HG03196 (cell line): ENCODE data around the gene CYP27B1.

Source experiments
- ATAC-seq: cut with Tn5 transposase; IDR thresholded peaks from one replicate; pipeline ENCODE4 v1.9.1; 2021; ENCODE audit not compliant: unreplicated experiment

The CYP27B1 gene, protein sequence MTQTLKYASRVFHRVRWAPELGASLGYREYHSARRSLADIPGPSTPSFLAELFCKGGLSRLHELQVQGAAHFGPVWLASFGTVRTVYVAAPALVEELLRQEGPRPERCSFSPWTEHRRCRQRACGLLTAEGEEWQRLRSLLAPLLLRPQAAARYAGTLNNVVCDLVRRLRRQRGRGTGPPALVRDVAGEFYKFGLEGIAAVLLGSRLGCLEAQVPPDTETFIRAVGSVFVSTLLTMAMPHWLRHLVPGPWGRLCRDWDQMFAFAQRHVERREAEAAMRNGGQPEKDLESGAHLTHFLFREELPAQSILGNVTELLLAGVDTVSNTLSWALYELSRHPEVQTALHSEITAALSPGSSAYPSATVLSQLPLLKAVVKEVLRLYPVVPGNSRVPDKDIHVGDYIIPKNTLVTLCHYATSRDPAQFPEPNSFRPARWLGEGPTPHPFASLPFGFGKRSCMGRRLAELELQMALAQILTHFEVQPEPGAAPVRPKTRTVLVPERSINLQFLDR

DNA sequence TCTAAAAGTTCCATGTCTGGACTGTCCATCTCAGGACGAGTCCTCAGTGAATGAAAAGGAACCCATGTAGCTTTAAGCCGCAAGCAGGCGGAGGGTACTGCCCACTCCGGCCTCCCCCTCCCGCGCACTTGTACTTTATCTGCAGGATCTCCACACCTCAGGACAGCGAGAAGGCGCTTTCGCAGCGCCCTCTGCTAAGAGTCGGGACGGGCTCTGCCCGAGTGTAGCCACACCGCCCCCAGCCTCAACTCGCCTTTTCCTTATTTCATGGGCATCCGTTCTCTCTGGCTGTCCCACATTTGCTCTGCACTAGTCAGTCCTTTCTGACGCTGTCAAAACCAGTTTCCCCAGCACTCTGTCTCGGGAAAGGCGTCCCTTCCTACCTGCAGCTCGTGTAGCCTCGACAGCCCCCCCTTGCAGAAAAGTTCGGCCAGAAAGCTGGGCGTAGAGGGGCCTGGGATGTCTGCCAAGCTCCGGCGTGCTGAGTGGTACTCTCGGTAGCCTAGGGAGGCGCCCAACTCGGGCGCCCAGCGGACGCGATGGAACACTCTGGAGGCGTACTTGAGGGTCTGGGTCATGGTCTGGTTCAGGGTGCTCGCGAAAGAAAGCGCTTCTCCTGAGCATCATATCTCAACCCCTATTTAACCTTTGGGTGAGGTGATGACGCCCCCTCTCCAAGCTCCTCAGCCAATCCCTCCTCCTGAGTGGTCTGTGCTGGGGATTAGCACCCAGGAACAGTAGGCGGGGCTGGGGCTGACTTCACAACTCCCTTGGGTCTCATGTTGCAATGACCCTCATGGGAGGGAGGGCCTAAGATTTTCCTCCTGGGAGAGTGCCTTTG lies at the start of gene CYP27B1:
Gene CYP27B1, minus strand, starts transcription at position 615 of the 841 bp plus-strand sequence. Its CDS starts 37 bp downstream, at position 578.
- ATAC-seq, result no peak

DNA sequence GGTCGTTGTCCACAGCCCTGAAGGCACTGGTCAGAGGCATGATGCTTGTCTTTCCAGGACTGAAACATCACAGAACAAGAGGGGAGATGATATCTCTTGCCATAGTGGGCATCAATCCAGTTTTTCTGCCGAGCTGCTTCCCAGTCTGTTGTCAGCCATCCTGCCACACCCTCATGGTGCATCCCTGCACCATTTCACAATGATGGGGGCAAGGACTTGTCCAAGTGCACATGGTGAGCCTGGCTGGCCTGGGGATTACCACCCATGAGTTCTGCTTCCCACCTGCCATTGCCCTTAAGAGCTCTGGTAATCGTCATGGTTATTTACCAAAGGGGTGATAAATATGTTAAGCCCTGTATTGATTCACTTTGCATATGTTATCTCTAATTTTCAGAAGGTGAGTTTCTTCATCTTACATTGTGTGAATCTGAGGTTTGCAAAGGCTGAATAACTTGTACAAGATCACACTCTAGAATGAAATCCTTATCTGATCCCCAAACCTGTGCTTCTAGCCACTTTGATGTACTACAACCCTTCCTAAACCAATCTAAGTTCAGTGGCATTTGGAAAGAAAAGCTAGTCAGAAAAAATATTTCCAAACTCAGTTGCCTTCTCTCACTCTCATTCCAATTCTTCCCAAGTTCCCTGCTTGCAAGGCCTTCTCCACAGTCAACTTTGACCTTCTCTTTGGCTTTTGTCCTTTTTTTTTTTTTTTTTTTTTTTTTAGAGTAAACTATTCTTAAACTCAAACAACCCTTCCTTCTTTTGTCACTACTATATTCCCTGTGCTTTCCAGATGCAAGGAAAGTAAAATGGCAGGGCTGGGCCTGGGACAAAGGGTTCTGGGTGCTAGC lies 49.4 kb upstream of the CYP27B1 start:
- no peak for ATAC-seq

DNA sequence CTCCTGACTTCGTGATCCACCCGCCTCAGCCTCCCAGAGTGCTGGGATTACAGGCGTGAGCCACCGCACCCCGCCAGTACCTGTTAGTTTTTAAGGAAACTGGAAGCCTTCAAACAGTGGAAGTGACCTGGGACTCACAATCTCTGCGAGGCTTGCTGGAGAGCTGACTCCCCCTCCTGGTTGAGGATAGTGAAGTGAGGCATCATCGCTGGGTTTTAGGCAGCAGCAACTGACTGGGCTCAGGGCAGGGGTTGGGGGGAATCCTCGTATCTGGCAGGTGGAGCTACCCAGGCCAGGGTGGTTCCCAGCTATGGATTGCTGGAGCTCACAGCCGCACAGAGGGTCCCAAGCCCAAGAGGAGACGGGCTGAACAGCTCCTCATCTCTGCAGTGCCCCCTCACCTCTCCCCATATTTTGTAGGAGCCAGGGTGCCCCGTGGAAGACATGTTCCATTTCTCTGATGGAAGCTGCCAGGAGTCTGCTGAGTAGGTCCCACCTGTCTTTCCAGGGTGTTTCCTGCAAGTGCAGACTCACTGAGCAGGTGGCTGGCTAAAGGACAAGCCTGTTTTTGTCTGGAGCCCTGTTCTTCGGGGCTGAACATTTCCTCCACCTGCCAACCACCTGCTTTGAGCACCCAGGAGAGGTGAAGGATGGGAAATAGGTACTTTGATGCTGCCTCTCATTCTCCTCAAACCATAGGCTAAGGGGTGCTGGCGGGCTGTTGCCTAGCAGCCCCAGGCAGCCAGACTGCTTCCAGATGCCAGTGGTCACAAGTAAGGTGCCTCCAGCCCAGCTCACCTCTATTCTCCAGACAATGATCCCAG lies 48.5 kb upstream of the CYP27B1 start:
- ATAC-seq, result no peak

DNA sequence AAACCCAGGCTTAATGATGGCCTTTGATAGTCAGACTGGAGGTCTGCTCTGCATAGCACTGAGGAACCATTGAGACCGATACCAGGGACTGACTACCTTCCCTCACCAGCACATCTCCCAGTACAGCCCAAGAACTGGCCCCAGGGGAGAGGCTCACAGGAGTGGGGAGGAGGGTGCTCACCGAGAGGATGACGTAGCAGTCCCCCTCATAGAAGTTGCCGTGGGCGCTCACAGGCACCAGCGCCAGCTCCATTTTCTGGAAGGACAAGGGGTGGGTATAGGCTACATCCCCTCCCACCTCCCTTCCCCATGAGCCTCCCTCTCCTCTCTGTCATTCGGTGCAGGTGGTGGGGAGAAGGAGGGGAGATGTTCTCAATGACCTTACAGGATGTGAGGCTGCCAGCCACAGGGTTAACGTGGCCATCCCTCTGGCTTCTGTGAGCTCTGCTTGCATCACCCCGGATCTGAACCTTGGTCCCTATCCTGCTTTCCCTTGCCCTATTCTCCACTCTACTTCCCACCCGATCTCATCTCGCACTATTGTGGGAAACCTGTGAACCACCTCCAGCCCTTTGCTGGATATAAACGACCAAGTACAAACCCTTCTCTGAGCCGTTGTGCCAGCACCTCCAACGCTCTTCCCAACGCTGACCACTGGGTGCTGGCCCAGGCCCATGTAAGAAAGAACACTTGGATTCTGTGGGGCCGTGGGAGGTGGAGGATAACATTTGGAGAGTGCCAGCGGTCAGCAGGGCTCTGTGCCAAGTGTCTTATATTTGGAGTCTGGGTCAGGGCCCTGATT lies 47.3 kb upstream of the CYP27B1 start:
- no peak for ATAC-seq

DNA sequence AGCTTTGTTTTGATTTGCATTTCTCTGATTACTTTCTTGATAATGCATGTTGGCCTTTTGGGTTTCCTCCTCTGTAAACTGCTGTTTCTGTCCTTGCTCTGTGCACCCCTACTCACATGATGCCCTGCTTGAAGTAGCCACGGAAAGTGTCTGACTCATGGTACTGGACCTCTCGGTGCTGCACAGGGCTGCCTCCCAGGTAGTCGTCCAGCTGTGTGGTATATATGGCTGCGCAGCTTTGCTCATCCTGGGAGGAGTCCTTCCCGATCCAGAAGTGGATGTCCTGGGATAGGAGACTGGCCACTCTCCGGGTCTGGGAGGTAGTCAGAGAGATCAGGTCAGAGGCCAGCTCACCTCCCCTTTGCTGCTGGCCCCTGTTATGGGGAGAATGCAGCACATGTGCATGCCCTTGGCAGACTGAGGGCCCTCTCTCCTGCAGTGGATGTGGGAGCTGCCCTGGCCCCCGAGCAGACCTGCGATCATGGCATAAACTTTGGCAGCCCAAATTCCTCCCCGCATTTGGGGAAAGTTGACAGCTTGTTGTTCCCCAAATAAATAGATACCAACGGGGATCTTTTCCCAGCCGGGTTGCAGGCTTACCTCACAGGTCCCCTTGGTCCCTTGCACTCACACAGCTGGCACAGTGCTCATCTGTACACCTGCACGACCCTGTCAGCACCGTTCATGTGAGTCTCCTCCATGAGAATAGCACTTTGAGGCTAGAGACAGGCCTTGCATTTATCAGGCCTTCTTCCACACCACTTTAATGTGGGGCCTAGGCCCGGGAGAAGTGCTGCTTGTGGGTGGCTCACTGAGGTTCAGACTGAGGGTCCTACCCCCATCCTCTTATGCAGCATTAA lies 46.5 kb upstream of the CYP27B1 start:
- no peak for ATAC-seq

DNA sequence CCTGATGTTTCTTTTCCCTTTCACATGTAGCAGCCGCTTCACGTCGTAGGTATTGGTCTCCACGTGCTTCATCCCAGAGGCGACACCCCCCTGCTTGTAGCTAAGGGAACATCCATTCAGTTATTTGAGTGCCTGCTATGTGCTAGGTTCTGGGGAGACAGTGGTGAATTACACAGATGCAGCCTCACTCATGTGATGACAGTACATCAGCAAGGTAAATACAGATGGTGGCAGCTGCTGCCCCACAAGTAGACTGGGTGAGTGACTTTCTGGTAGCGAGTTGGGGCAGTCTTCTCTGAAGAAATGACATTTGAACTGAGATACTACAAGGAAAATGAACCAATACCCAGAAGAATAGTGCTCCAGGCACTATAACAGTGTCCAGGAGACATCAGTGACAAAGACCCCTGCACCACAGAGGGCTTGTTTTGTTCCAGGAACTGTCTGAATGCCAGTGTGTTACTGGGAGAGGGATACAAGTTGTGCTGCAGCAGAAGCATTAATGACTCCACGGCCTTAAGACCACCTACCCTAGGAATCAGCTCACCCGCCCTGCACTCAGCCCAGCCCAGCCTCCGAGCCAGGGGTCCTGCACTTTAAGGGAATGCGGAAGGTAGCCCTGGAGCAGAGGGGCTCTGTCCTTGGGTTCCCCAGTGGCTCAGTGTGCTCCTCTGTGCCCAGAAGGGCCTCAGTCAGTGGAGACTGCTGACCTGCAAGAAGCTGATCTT lies 44.3 kb upstream of the CYP27B1 start:
- no peak for ATAC-seq

DNA sequence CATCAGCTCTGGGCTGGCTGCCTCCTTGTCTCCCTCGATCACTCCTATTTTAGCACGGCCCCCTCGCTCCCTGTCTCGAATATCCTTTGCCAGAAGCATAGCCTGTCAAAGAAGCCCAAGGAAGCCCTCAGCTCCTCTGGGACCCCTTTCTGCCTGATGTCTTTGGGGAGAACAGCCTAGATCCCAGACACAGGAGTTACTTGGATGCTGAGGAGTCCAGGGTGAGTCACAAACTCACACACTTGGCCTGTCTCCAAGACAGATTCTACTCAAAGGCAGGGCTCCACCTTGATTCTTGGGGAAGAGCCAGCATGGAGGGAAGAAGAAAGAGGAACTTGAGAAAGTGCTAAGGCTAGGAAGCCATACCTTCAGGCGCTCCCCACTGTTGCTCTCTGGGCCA lies 43.6 kb upstream of the CYP27B1 start:
- ATAC-seq, result no peak

DNA sequence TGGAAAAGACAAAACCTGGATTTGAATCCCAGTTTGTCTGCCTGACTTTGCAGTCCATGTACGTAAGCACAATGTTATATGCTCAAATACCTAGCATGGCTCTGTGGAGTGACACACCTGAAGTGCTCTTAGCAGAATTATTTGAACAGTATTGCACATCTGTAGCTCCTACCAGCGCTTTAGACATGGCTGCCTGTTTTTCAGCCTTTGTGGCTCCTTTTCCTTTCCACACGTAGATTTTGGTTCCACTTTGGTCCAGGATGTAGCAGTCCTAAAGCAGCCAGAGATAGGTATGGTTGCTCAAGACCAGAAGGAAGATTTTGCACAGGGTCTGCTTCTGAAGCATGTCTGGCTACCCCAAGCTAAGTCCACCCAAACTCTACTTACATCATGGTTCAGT lies 42.5 kb upstream of the CYP27B1 start:
- no peak for ATAC-seq

DNA sequence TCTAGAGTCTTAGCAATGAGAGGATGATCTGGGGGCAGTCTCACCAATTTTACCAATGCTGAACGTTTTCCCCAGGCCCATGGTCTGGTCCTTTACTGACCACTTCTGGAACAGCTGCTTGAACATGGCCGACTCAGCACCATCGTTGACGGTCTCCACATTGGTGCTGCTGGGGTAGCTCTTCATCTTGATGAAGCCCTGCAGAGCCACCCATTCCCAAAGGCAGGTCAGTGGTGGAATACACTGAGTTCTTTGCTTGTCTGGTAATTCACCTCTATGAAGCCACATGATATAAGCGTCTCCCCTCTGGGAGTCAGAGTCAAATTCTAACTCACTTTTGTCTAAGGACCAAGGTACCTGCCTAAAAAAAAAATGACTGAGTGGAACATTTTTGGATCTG lies 41.5 kb upstream of the CYP27B1 start:
- no peak for ATAC-seq

DNA sequence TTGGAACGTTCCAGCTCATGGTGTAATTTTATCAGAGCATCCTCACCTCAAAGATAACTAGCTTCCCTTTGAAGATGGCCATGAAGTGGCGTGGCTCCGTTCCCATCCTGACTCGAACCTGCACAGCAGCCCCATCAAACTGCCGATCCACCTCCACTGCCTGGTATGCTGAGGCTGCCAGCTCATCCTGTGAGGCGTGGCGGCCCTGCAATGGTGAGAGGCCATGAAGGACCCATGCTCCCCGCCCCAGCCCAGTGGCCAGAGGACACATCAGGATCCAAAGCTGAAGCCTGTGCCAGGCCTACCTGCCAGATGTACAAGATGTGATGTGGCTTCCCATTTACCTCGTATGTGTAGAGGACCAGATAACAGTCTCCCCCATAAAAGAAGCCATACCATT lies 40.4 kb upstream of the CYP27B1 start:
- ATAC-seq, result no peak

DNA sequence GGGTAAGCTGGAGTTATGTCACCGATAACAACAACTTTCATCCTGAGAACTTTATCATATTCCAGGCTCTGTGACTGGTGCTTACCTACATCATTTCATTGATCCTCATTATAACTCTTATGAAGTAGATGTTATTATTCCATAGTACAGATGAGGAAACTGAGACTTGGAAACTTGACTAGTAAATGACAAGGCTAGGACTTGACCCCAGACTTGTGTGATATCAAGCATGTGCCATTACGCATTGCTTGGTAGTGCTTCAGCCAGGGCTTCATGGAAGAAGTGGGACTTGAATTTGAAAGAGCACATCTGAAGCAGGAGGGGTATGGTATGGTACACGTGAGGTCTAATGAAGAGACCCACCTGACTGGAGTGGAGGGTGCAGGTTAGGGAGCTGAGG lies 39.8 kb upstream of the CYP27B1 start:
- ATAC-seq, result no peak

DNA sequence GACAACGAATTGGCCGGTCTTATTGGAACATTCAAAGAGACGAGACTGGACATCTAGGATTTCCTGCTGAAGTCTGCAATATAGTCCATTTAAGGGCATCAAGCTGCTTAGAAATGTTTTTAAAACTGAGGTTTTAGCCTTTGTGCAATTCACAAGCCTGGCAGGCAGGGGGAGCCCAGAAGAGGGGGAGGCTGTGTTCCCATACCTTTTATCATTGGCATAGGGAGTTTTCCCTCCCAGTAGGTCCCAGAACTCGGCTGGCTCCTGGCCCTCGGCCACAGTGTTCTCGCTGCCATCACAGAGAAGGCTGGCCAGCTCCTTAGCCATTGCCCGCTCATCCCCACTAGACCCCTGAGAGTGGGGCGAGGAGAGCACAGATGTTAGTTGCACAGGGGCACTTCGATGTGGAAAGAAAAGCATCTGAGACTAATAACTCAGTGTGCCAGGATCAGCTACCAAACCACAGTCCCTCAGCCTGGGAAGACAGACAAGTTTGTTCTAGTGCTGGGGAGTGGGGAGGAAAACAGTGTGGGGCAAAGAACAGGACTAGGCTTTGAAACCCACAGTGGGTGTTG lies 36.5 kb upstream of the CYP27B1 start:
- no peak for ATAC-seq

DNA sequence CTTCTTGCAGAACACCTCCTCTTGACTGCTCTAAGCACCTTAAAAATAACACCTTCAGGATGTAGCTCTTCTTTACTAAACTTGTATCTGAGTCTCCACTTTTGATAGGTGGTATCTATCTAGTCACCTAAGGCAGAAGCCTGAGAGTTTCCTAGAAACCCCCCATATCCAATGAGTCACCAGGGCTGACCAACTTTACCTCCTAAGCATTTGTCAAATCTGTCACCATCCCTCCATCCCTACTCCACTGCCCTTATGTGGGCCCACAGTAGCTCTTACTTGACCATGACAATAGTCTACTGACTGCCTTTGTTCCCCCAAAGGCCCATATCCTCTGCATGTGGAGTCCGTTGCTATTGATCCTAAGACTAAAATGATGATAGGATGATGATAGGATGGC lies 35.7 kb upstream of the CYP27B1 start:
- no peak for ATAC-seq

DNA sequence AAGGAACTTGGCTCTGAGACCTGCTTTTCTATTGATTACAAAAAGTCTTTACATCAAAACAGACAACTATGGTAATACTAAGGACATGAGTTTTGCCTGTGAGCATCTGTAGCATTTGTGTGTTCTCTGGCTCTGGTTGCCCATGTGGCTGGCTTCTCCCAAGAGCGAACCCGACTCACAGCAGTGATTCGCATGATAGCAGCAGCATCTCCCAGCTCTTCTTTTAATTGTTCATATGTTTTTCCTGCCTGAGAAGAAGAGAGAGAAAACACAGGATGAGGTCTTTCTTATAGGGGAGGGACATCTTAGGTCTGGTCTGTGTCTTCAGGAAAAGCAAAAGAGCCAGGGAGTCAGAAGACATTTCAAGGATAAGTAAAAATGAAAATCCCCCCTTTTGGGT lies 34.1 kb upstream of the CYP27B1 start:
- ATAC-seq, result no peak

DNA sequence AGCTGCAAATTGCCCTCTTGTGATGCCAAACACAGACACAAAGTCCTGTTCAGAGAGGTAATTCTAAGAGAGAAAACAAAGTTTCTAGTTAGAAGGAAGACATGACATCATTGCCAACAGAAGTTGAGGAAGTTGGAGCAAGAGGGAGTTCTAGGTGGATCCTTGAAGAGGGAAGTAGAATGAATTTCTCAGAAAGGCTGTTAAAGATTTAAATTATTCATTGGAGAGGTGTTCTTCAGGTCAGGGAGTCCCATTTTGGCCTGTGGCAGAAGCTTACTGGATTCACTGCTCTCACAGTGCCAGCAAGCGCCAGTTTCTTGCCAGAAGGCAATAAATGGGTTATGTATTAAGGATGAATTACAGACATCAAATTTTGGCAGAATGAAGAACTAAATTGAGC lies 31.1 kb upstream of the CYP27B1 start:
- no peak for ATAC-seq

DNA sequence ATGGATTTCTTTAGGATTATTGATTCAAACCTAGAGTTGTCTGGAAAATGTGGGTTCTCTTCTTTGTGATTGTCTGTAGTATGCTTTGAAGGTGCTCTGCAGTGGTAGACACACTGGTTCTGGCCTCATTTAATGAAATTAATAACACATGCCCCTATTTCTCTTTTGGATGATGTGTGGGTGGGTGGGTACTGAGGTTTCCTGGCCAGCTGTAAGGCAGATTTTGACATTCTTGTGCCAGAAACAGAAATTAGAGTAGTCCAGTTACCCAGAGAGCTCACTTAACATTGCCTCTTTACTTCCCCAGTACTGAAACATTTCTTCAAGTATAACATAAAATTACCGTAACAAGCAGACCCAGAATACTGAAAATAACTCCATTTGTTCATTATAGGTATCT lies 30.1 kb upstream of the CYP27B1 start:
- ATAC-seq, result no peak

DNA sequence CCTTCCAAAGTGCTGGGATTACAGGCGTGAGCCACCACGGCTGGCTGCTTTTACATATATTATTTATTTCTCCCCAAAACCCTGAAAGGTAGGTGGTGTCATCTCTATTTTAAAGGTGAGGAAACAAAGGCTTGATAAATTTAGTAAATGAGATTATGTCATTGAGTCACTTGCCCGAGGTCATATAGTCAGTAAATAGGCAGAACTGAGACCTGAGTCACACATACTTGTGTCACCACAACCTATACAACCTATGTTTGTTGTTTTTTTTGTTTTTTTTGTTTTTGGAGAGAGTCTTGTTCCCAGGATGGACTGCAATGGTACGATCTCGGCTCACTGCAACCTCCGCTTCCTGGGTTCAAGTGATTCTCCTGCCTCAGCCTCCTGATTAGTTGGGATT lies 28.5 kb upstream of the CYP27B1 start:
- no peak for ATAC-seq

DNA sequence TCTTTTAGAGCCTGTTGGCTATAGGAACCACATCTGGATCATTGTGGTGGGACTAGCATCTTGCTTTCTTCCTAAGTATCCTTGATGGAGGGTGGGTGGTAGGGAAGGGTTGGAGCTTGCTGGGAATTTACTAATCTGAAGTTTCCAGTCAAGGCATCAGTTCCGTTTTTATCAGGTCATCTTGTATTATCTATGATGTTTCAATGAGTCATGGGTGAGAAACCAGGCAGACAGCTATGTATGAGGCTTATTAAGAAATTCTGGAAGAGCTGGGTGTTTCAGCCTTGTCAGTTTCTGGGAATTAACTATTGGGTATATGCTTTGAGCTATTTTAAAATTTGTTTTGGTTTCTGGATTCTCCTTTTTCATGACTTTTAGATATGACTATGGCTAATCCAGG lies 27.0 kb upstream of the CYP27B1 start:
- no peak for ATAC-seq
